Placental pericyte (primary cell): ENCODE results near the gene CSPG5. TPM values are rescaled to one million over a fixed set of nuclear protein-coding genes. Genes with fewer than 3 reads are reported as not detected.

Experiments
- small RNA-seq: library from RNA; depleted of rRNA; stranded (forward); fragments of <200 nt; gene quantifications from one replicate; pipeline ENCODE3, GENCODE V24; 2012; ENCODE audit warnings: low replicate concordance
- total RNA-seq: library from RNA; depleted of rRNA; stranded (reverse); fragments of >200 nt; gene quantifications from 2 replicates; pipeline ENCODE4 v1.2.3, GENCODE V29; 2012

Gene CSPG5, protein sequence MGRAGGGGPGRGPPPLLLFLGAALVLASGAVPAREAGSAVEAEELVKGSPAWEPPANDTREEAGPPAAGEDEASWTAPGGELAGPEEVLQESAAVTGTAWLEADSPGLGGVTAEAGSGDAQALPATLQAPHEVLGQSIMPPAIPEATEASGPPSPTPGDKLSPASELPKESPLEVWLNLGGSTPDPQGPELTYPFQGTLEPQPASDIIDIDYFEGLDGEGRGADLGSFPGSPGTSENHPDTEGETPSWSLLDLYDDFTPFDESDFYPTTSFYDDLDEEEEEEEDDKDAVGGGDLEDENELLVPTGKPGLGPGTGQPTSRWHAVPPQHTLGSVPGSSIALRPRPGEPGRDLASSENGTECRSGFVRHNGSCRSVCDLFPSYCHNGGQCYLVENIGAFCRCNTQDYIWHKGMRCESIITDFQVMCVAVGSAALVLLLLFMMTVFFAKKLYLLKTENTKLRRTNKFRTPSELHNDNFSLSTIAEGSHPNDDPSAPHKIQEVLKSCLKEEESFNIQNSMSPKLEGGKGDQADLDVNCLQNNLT
- 0.14 TPM in 1 of 2 replicates, not detected in the other for total RNA-seq

DNA sequence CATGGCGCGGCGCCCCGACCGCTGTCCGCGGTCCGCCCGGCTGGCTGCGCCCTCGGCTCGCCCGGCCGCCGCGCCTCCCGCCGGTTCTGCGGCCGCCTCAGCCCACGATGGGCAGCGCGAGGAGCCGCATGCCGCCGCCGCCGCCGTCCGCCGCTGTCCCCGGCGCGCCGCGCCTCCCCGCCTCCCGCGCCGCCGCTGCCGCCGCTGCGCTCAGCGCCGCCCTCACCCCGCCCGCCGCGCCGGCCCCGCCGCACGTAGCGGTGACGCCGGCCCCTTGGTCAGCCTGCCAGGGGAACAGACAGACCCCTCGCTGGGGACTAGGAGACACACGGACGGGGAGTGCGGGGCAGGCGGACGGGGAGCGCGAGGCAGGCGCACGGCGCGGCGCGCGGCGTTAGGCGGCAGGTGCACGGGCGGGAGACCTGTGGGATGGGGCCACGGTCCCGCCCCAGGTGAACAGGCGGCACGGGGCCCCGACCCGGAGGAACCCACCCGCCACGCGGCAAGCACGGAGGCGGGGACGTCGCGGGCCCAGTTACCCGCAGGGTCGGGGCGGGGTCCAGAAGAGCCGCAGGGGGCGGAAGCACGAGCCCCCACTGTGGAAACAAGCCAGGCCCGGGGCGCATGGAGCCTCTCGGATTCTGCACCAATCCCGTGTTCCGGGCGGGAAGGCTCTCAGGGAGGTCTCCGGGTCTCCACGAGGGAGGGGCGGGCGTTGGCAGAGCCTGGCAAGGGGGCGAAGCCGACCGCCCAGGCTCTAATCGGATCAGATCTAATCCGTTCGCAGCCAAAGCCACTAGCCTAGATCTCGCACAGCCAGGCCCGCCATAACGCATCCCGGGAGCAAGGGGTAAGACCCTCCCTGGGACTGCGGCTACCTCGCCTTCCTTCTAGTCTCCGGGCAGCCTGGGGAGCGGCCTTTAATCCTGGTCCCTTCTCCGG, at the start of gene CSPG5:
Gene CSPG5 (minus strand): TSS at position 175 of the 942 bp plus-strand sequence. CDS start 172 bp downstream, at position 3.

DNA sequence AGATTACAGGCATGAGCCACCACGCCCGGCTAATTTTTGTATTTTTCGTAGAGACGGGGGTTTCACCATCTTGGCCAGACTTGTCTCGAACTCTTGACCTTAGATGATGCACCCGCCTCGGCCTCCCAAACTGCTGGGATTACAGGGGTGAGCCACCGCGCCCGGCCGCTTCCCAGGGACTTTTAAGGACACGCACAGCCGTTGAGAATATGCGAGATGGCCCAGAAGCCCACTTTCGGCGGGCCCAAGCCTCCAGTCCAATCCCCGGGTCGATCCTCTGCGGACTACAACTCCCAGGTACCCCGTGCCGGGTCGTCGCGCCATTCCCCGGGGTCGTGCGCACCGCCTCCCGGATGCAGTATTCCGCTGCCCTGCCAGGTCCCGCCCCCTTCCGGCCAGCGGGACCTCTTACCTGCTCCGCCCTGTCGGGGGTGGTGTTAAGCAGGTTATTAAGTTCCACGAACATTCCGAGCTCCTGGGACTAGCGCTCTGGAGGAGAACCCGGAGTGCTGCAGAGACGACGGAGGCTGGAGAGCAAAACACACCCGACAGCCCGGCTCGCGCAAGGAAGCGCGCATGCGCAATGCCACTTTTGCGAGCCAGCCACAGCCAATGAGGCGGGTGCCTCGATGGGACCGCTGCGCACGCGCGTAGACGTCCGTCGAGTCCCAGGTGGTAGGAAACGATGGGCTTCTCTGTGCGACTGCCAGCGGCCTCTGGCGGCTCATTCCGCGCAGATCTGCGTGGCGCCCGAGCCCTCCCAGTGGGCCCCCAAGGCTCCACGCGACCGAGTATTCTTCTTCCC, 65.3 kb downstream of the CSPG5 start, which contains the start of gene ELP6:
Gene ELP6 (minus strand): TSS at position 588 of the 805 bp plus-strand sequence. CDS start 122 bp downstream, at position 466.

Small RNA genes lying within 50 kb of the gene (small RNA-seq; reads per million reads assigned to genes)
- gene RN7SL870P: not detected

Other genes with a start within 250 kb of the CSPG5 start
- gene PTPN23, start 197.8 kb downstream of the CSPG5 start, total RNA-seq: 20.6 and 29.1 TPM in 2 replicates
- 73.7 and 85.6 TPM in 2 replicates for gene SCAP, start 102.9 kb downstream of the CSPG5 start, total RNA-seq
- gene ELP6, start 65.2 kb downstream of the CSPG5 start, total RNA-seq: 26.5 and 36.4 TPM in 2 replicates
- 44.0 and 59.8 TPM in 2 replicates for gene SMARCC1, start 203.0 kb upstream of the CSPG5 start, total RNA-seq
- 55.6 and 118 TPM in 2 replicates for gene DHX30, start 224.3 kb upstream of the CSPG5 start, total RNA-seq